Neural crest cell (in vitro differentiated cells): Measurements from ENCODE around the gene ZNF70. TPM values are rescaled to one million over a fixed set of nuclear protein-coding genes. Genes with fewer than 3 reads are reported as not detected.

Experiments
- DNase-seq: peaks from one replicate; pipeline ENCODE4 v3.0.0; 2021; ENCODE audit warnings: low read depth, mixed read lengths, low spot score
- H3K27ac Mint-ChIP-seq: one replicate; pipeline ENCODE4 v1.8.0; 2021; ENCODE audit warnings: mild to moderate bottlenecking, mixed read lengths; ENCODE audit not compliant: unreplicated experiment
- H3K27me3 Mint-ChIP-seq: 2 replicates; pipeline ENCODE4 v1.8.0; 2021; ENCODE audit warnings: low read depth, mild to moderate bottlenecking, mixed read lengths
- H3K36me3 Mint-ChIP-seq: 2 replicates; pipeline ENCODE4 v1.8.0; 2021; ENCODE audit warnings: low read depth, mild to moderate bottlenecking, mixed read lengths
- H3K4me1 Mint-ChIP-seq: 2 replicates; pipeline ENCODE4 v1.8.0; 2021; ENCODE audit warnings: mixed read lengths
- H3K4me3 Mint-ChIP-seq: one replicate; pipeline ENCODE4 v1.8.0; 2021; ENCODE audit warnings: mild to moderate bottlenecking, mixed read lengths
- H3K9me3 Mint-ChIP-seq: 2 replicates; pipeline ENCODE4 v1.8.0; 2021; ENCODE audit warnings: mixed read lengths
- total RNA-seq: library from RNA; stranded (reverse); gene quantifications from 2 replicates; pipeline ENCODE4 v1.2.1, GENCODE V29; 2021
- TF ChIP-seq, protein P1 (sequence below): fragments of 200-600 bp; sonication (generic); conservative IDR thresholded peaks from 2 replicates; pipeline ENCODE4 v1.5.0; 2021; ENCODE audit warnings: antibody characterized with exemption, mild to moderate bottlenecking

The ZNF70 gene
- total RNA-seq, 1 donor from 2014 or later, result 11.4 TPM

- Mint-ChIP-seq H3K27ac (no peak overlapping the region), H3K4me3 (peak overlapping the region; percentile 96), H3K36me3 (peaks cover 5% of the 10 kb centered on the region), H3K4me1 (peaks cover 31% of the 10 kb centered on the region), H3K27me3 (no peaks in the 10 kb centered on the region), H3K9me3 (no peaks in the 10 kb centered on the region)
- DNase-seq, result no peak
- TF ChIP-seq, protein P1, sequence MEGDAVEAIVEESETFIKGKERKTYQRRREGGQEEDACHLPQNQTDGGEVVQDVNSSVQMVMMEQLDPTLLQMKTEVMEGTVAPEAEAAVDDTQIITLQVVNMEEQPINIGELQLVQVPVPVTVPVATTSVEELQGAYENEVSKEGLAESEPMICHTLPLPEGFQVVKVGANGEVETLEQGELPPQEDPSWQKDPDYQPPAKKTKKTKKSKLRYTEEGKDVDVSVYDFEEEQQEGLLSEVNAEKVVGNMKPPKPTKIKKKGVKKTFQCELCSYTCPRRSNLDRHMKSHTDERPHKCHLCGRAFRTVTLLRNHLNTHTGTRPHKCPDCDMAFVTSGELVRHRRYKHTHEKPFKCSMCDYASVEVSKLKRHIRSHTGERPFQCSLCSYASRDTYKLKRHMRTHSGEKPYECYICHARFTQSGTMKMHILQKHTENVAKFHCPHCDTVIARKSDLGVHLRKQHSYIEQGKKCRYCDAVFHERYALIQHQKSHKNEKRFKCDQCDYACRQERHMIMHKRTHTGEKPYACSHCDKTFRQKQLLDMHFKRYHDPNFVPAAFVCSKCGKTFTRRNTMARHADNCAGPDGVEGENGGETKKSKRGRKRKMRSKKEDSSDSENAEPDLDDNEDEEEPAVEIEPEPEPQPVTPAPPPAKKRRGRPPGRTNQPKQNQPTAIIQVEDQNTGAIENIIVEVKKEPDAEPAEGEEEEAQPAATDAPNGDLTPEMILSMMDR, result peak; percentile 14
These were observed 38.7 kb upstream of the ZNF70 start for GRCh38 chr22:23789638-23790037.

DNA sequence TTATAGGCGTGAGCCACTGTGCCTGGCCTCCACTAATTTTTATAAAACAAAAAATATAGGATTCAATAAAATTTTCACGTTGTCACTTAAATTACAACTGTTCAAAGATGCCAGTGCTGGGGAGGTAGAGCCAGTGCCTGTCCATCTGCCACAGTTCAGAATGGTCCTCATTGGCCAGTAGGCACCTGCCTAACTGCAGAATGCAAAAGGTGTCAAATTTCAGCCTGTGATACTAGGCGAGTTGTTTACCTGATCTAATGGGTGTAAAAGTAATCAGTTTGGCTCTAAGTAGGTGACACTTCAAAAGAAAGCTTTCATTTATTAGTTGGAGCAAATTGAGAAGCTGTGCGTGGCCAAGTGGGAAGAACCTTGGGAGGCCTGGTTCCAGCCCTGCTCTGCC, 38.2 kb upstream of the ZNF70 start:
- no peak for DNase-seq
- Mint-ChIP-seq H3K4me3 (peak overlapping the region; percentile 96), H3K27me3 (no peaks in the 10 kb centered on the region), H3K9me3 (no peaks in the 10 kb centered on the region), H3K27ac (no peak overlapping the region), H3K36me3 (peaks cover 5% of the 10 kb centered on the region), H3K4me1 (peaks cover 31% of the 10 kb centered on the region)
- TF ChIP-seq, protein P1, result no peak

- Mint-ChIP-seq H3K4me1 (peaks cover 31% of the 10 kb centered on the region), H3K27ac (peak overlapping the region; percentile 90), H3K27me3 (no peaks in the 10 kb centered on the region), H3K4me3 (peak overlapping the region; percentile 96), H3K9me3 (no peaks in the 10 kb centered on the region), H3K36me3 (no peaks in the 10 kb centered on the region)
- TF ChIP-seq, protein P1, result no peak
- DNase-seq, result no peak
These were observed 37.0 kb upstream of the ZNF70 start for GRCh38 chr22:23787910-23788309.

DNA sequence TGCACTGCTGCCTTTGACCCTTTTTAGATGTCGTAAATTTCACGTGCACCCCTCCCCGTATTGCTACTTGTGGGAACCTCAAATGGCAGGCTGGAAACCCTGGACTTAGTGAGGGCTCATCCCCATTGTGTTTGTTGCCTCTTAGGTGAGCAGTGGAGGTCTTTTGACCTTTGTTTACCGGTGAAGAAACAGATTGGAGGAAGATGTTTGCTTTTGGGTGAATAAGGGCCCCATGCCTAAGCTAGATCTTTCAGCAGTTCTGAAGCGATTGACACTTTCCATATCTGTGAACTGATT, 36.6 kb upstream of the ZNF70 start:
- TF ChIP-seq, protein P1, result no peak
- Mint-ChIP-seq H3K27me3 (no peaks in the 10 kb centered on the region), H3K27ac (peak overlapping the region; percentile 90), H3K36me3 (no peaks in the 10 kb centered on the region), H3K9me3 (no peaks in the 10 kb centered on the region), H3K4me1 (peaks cover 31% of the 10 kb centered on the region), H3K4me3 (peak overlapping the region; percentile 96)
- no peak for DNase-seq

- TF ChIP-seq, protein P1, result no peak
- peak; percentile 80 for DNase-seq
- peaks cover 31% of the 10 kb centered on the region for H3K4me1 Mint-ChIP-seq
- H3K9me3 Mint-ChIP-seq, result no peaks in the 10 kb centered on the region
- H3K36me3 Mint-ChIP-seq, result no peaks in the 10 kb centered on the region
- peak within 1 kb of the TSS; percentile 96 for H3K4me3 Mint-ChIP-seq
- H3K27me3 Mint-ChIP-seq, result no peaks in the 10 kb centered on the region
- peak within 1 kb of the TSS; percentile 96 for H3K27ac Mint-ChIP-seq
These were observed 36.1 kb upstream of the ZNF70 start, which contains the start of gene SMARCB1 for GRCh38 chr22:23786752-23787599. Gene SMARCB1, plus strand, starts transcription at chr22:23786966. Its CDS starts 204 bp downstream, at chr22:23787170.
